GM19438 (cell line): ENCODE measurements around the gene RTEL1.
"Not testable (repeated sequence)": the region's sequence is repeated elsewhere in the genome, so short reads cannot be mapped to it uniquely, and the experiment has no call there.

Experiments
- ATAC-seq: cut with Tn5 transposase; IDR thresholded peaks from one replicate; pipeline ENCODE4 v1.9.1; 2021; ENCODE audit warnings: low read depth; ENCODE audit not compliant: unreplicated experiment

The RTEL1 gene

GRCh38 chr20:63708301-63709148 lies 50.4 kb downstream of the RTEL1 start:
- no peak for ATAC-seq

GRCh38 chr20:63709149-63709527 lies 51.0 kb downstream of the RTEL1 start:
- no peak for ATAC-seq

- no peak for ATAC-seq
Measured at GRCh38 chr20:63711085-63711645, 53.1 kb downstream of the RTEL1 start.

- ATAC-seq: no peak
Measured at GRCh38 chr20:63712191-63712590, 54.1 kb downstream of the RTEL1 start.

GRCh38 chr20:63714858-63715257 lies 56.7 kb downstream of the RTEL1 start:
- no peak for ATAC-seq

GRCh38 chr20:63718996-63719395 lies 60.9 kb downstream of the RTEL1 start:
- no peak for ATAC-seq

- ATAC-seq: not testable (repeated sequence)
Measured at GRCh38 chr20:63722967-63723622, 65.0 kb downstream of the RTEL1 start.

- ATAC-seq: not testable (repeated sequence)
Measured at GRCh38 chr20:63730189-63730733, 72.1 kb downstream of the RTEL1 start.

GRCh38 chr20:63731410-63731809 lies 73.3 kb downstream of the RTEL1 start:
- ATAC-seq: no peak

GRCh38 chr20:63732118-63733095 lies 74.3 kb downstream of the RTEL1 start:
- no peak for ATAC-seq

- ATAC-seq: no peak
Measured at GRCh38 chr20:63733117-63733516, 75.0 kb downstream of the RTEL1 start.

- ATAC-seq: no peak
Measured at GRCh38 chr20:63733579-63734081, 75.5 kb downstream of the RTEL1 start.

- ATAC-seq: no peak
Measured at GRCh38 chr20:63734111-63734945, 76.2 kb downstream of the RTEL1 start.

GRCh38 chr20:63734946-63735858 lies 77.1 kb downstream of the RTEL1 start:
- ATAC-seq: no peak

GRCh38 chr20:63735859-63736718 lies 78.0 kb downstream of the RTEL1 start, which contains the start of gene LIME1:
TSS of gene LIME1 (plus strand) at chr20:63736664. CDS start at chr20:63737550, 886 bp downstream.
- ATAC-seq: no peak

- ATAC-seq: no peak
Measured at GRCh38 chr20:63736893-63737694, 79.0 kb downstream of the RTEL1 start.

- ATAC-seq: no peak
Measured at GRCh38 chr20:63737695-63737944, 79.5 kb downstream of the RTEL1 start.
